GM23248 (cell line): ENCODE data around the gene SEMA4C. TPM values are rescaled to one million over a fixed set of nuclear protein-coding genes. Genes with fewer than 3 reads are reported as not detected.

ENCODE experiments used
- DNase-seq: peaks from one replicate; pipeline ENCODE4 v3.0.0-alpha.2; 2015
- H2AFZ ChIP-seq: fragments of 200-600 bp; sonication (generic); 2 replicates; pipeline ENCODE4 v1.6.1; 2016; ENCODE audit warnings: antibody characterized with exemption
- H3F3A ChIP-seq: fragments of 200-600 bp; sonication (generic); 2 replicates; pipeline ENCODE4 v1.6.1; 2016; ENCODE audit warnings: mild to moderate bottlenecking, antibody characterized with exemption, mixed run types; ENCODE audit not compliant: insufficient read depth
- H3K27ac ChIP-seq: fragments of 200-600 bp; sonication (generic); 2 replicates; pipeline ENCODE4 v1.5.1; 2016; ENCODE audit warnings: mild to moderate bottlenecking
- H3K27me3 ChIP-seq: fragments of 200-600 bp; sonication (generic); replicated peaks from 2 replicates; pipeline ENCODE4 v1.6.1; 2016; ENCODE audit warnings: mild to moderate bottlenecking; ENCODE audit not compliant: insufficient read depth
- H3K36me3 ChIP-seq: fragments of 200-600 bp; sonication (generic); 2 replicates; pipeline ENCODE4 v1.6.1; 2016; ENCODE audit warnings: low read depth, mild to moderate bottlenecking
- H3K4me1 ChIP-seq: fragments of 200-600 bp; sonication (generic); 2 replicates; pipeline ENCODE4 v1.6.1; 2016; ENCODE audit warnings: mild to moderate bottlenecking; ENCODE audit not compliant: insufficient read depth
- H3K4me2 ChIP-seq: fragments of 200-600 bp; sonication (generic); one replicate; pipeline ENCODE4 v1.6.1; 2016; ENCODE audit warnings: mild to moderate bottlenecking; ENCODE audit not compliant: unreplicated experiment
- H3K4me3 ChIP-seq: fragments of 200-600 bp; sonication (generic); 2 replicates; pipeline ENCODE4 v1.5.1; 2016; ENCODE audit warnings: mild to moderate bottlenecking
- H3K79me2 ChIP-seq: fragments of 200-600 bp; sonication (generic); 2 replicates; pipeline ENCODE4 v1.6.1; 2016; ENCODE audit warnings: mild to moderate bottlenecking; ENCODE audit not compliant: insufficient read depth
- H3K9ac ChIP-seq: fragments of 200-600 bp; sonication (generic); 2 replicates; pipeline ENCODE4 v1.6.1; 2016; ENCODE audit warnings: mild to moderate bottlenecking
- H3K9me2 ChIP-seq: fragments of 200-600 bp; sonication (generic); 2 replicates; pipeline ENCODE4 v1.6.1; 2016; ENCODE audit warnings: mixed run types, mild to moderate bottlenecking, moderate library complexity; ENCODE audit not compliant: insufficient read depth
- H3K9me3 ChIP-seq: fragments of 200-600 bp; sonication (generic); one replicate; pipeline ENCODE4 v1.6.1; 2017; ENCODE audit warnings: low read depth
- H4K20me1 ChIP-seq: fragments of 200-600 bp; sonication (generic); 2 replicates; pipeline ENCODE4 v1.6.0; 2016; ENCODE audit not compliant: insufficient read depth
- EZH2 ChIP-seq: fragments of 200-600 bp; sonication (generic); IDR thresholded peaks from 2 replicates; pipeline ENCODE4 v1.6.1; 2018; ENCODE audit warnings: antibody characterized with exemption, mild to moderate bottlenecking; ENCODE audit not compliant: insufficient read depth, poor library complexity, severe bottlenecking
- EZH2phosphoT487 ChIP-seq: fragments of 200-600 bp; sonication (generic); IDR thresholded peaks from 2 replicates; pipeline ENCODE4 v1.6.1; 2018; ENCODE audit warnings: antibody characterized with exemption, moderate library complexity, mild to moderate bottlenecking, low read depth; ENCODE audit not compliant: insufficient read depth
- WGBS, 2 experiments: methylation state at CpG; one replicate each; pipeline ENCODE4 v1.1.6; 2015 to 2017; ENCODE audit warnings: low lambda C conversion rate in 2 of 2, low coverage in 1 of 2; ENCODE audit errors: missing lambda C conversion rate in 2 of 2; 5-methylcytosine and 5-hydroxymethylcytosine counted together
- in situ Hi-C: fragments of 300-500 bp; cut with MboI; formaldehyde crosslinking; loops from 2 replicates; pipeline ENCODE4 v1.15.0; 2020
- polyA plus RNA-seq: library from polyadenylated mRNA; unstranded; fragments of >200 nt; fragmentation: Nextera tagmentation; extraction: Ambion mirVana; gene quantifications from 2 replicates; pipeline ENCODE4 v1.2.1, GENCODE V29; 2016
- total RNA-seq: library from RNA; depleted of rRNA; stranded (reverse); fragments of >200 nt; shearing (Covaris generic); gene quantifications from 2 replicates; pipeline ENCODE4 v1.2.3, GENCODE V29; 2014

The SEMA4C gene
- total and polyA plus RNA-seq, 2 experiments from 2014 or later, result 5.5 to 21.0 TPM

GRCh38 chr2:96838345-96839292 lies 31.3 kb downstream of the SEMA4C start:
- no peaks in the 10 kb centered on the region for H3K9me2 ChIP-seq
- H3K27ac ChIP-seq, result no peak overlapping the region
- in situ Hi-C loops, result no loop called here

GRCh38 chr2:96837575-96837974 lies 32.3 kb downstream of the SEMA4C start:
- H3K27ac ChIP-seq, result no peak overlapping the region
- no peaks in the 10 kb centered on the region for H4K20me1 ChIP-seq
- TF ChIP-seq EZH2 (no peak), EZH2phosphoT487 (no peak)
- no peak overlapping the region for H3K4me2 ChIP-seq
- H3K36me3 ChIP-seq, result no peaks in the 10 kb centered on the region
- no peak overlapping the region for H2AFZ ChIP-seq
- H3K9me2 ChIP-seq, result no peaks in the 10 kb centered on the region
- H3K4me1 ChIP-seq, result no peaks in the 10 kb centered on the region
- H3F3A ChIP-seq, result no peaks in the 10 kb centered on the region
- no peaks in the 10 kb centered on the region for H3K9me3 ChIP-seq
- no peaks in the 10 kb centered on the region for H3K27me3 ChIP-seq
- H3K4me3 ChIP-seq, result no peak overlapping the region
- no peak for DNase-seq
- 90 to 94% methylated on average over 9 of the region's 9 CpGs for whole genome bisulfite sequencing, 2 experiments
- in situ Hi-C loops, result no loop called here
- no peaks in the 10 kb centered on the region for H3K79me2 ChIP-seq
- H3K9ac ChIP-seq, result no peak overlapping the region

More at GRCh38 chr2:96838345-96839292, 31.3 kb downstream of the SEMA4C start:
- Histone ChIP-seq H3K4me2 (no peak overlapping the region), H3K36me3 (no peaks in the 10 kb centered on the region), H3F3A (no peaks in the 10 kb centered on the region), H3K4me1 (no peaks in the 10 kb centered on the region), H3K27me3 (no peaks in the 10 kb centered on the region), H3K79me2 (no peaks in the 10 kb centered on the region), H3K9ac (no peak overlapping the region), H2AFZ (no peak overlapping the region), H3K9me3 (no peaks in the 10 kb centered on the region), H3K4me3 (no peak overlapping the region), H4K20me1 (no peaks in the 10 kb centered on the region)
- WGBS, 2 experiments, result 84 to 87% methylated on average over 20 to 21 of the region's 23 CpGs
- DNase-seq, result no peak
- no peak for TF ChIP-seq EZH2phosphoT487
- TF ChIP-seq EZH2, result no peak

- H3K9me3 ChIP-seq, result no peaks in the 10 kb centered on the region
- no peaks in the 10 kb centered on the region for H3K9me2 ChIP-seq
- no peaks in the 10 kb centered on the region for H3K79me2 ChIP-seq
- TF ChIP-seq EZH2 (no peak), EZH2phosphoT487 (no peak)
- no peak overlapping the region for H3K4me3 ChIP-seq
- H3K27me3 ChIP-seq, result no peaks in the 10 kb centered on the region
- H4K20me1 ChIP-seq, result no peaks in the 10 kb centered on the region
- no peaks in the 10 kb centered on the region for H3F3A ChIP-seq
- WGBS, 2 experiments, result 77 to 78% methylated on average over 4 of the region's 4 CpGs
- H3K4me1 ChIP-seq, result no peaks in the 10 kb centered on the region
- no peak overlapping the region for H3K9ac ChIP-seq
- no peaks in the 10 kb centered on the region for H3K36me3 ChIP-seq
- no peak overlapping the region for H3K4me2 ChIP-seq
- H3K27ac ChIP-seq, result no peak overlapping the region
- in situ Hi-C loops, result no loop called here
- DNase-seq, result no peak
- H2AFZ ChIP-seq, result no peak overlapping the region
These were observed 34.0 kb downstream of the SEMA4C start for GRCh38 chr2:96835830-96836229.

- DNase-seq, result no peak
- no peak overlapping the region for H3K27ac ChIP-seq
- no peak overlapping the region for H3K9ac ChIP-seq
- no peaks in the 10 kb centered on the region for H3K4me1 ChIP-seq
- H3K79me2 ChIP-seq, result no peaks in the 10 kb centered on the region
- no peaks in the 10 kb centered on the region for H3K9me3 ChIP-seq
- no peaks in the 10 kb centered on the region for H3F3A ChIP-seq
- no peaks in the 10 kb centered on the region for H3K36me3 ChIP-seq
- no peaks in the 10 kb centered on the region for H4K20me1 ChIP-seq
- no peaks in the 10 kb centered on the region for H3K27me3 ChIP-seq
- 84 to 87% methylated on average over 18 of the region's 18 CpGs for WGBS, 2 experiments
- TF ChIP-seq EZH2phosphoT487 (no peak), EZH2 (no peak)
- H3K9me2 ChIP-seq, result no peaks in the 10 kb centered on the region
- H3K4me3 ChIP-seq, result no peak overlapping the region
- H2AFZ ChIP-seq, result no peak overlapping the region
- no peak overlapping the region for H3K4me2 ChIP-seq
- in situ Hi-C loops, result no loop called here
These were observed 36.9 kb downstream of the SEMA4C start for GRCh38 chr2:96832754-96833507.
